H1 (cell line): ENCODE results near the gene CCNL2. TPM values are rescaled to one million over a fixed set of nuclear protein-coding genes. Genes with fewer than 3 reads are reported as not detected.

ENCODE experiments used
- GTF2F1 ChIP-seq: IDR thresholded peaks from 2 replicates; pipeline ENCODE4 v1.6.1; 2012; ENCODE audit warnings: low read depth, low read length, improper control_type of control experiment, borderline replicate concordance
- POU5F1 ChIP-seq: IDR thresholded peaks from 2 replicates; pipeline ENCODE4 v1.6.1; 2011; ENCODE audit warnings: low read depth, mild to moderate bottlenecking, low read length, moderate library complexity
- SAP30 ChIP-seq: fragments of 300-600 bp; sonication (generic); IDR thresholded peaks from 2 replicates; pipeline ENCODE4 v1.7.1; 2012; ENCODE audit warnings: low read length, moderate library complexity, mild to moderate bottlenecking, inconsistent platforms; ENCODE audit not compliant: insufficient read depth, insufficient replicate concordance
- polyA plus RNA-seq, 7 experiments: library from polyadenylated mRNA; depleted of rRNA in 3 of 7; stranded (reverse) in 5 of 7; unstranded in 2 of 7; fragments of >200 nt in 5 of 7; fragments of 200-250 nt in 2 of 7; gene quantifications; 1 replicate in 5 of 7; 2 replicates in 1 of 7; 4 replicates in 1 of 7; pipeline versions ENCODE4 v1.2.1 to v1.2.3, GENCODE V29; 2011 to 2013; ENCODE audit warnings: missing spikeins in 2 of 7, mixed read lengths in 2 of 7
- total RNA-seq: library from RNA; stranded (reverse); fragmentation: NEBNext Ultra II Directional; extraction: Animal tissue kit (Norgen Biotek cat#: 25700); gene quantifications from 2 replicates; pipeline ENCODE4 v1.2.1, GENCODE V29; 2021
- TF ChIP-seq, protein P1 (sequence below): IDR thresholded peaks from 2 replicates; pipeline ENCODE4 v1.6.1; 2012; ENCODE audit warnings: inconsistent platforms

The CCNL2 gene
- total and polyA plus RNA-seq, 2 of the 8 experiments (the other 6 are each of a cell fraction or from before 2014, with no cell fraction given), result 79.8 to 120 TPM

DNA sequence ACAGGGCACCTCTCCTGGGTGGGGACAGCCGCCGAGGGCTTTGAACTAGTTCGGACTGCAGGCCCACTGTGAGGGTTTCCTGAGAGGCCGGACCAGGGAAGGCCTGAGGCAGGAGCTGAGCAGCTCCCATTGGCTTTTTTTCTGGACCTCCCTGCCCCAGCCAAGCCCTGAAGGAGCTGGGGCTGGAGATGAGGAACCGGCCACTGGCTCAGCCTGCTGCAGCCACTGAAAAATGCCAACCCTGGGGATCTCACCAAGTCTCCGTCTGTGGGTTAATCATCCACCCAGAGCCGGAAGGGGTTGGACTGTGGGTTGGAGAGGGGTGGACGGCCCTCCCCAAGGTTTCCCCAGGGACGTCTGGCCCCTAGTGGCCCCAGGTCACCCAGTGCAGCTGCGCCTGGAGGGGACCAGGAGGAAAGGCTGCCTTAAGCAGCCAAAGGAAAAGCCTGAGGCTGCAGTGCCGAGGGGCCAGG lies 38.8 kb upstream of the CCNL2 start (continued):
- TF ChIP-seq SAP30 (no peak), POU5F1 (no peak), GTF2F1 (no peak)
- TF ChIP-seq, protein P1, sequence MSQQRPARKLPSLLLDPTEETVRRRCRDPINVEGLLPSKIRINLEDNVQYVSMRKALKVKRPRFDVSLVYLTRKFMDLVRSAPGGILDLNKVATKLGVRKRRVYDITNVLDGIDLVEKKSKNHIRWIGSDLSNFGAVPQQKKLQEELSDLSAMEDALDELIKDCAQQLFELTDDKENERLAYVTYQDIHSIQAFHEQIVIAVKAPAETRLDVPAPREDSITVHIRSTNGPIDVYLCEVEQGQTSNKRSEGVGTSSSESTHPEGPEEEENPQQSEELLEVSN, result no peak
